C4-2B (cell line): Measurements from ENCODE around the gene ST3GAL5.

Experiments
- CTCF ChIP-seq: fragments of 450-650 bp; conservative IDR thresholded peaks from 2 replicates; pipeline ENCODE4 v1.5.1; 2017; ENCODE audit warnings: mild to moderate bottlenecking
- ZFX ChIP-seq: fragments of 450-650 bp; IDR thresholded peaks from 2 replicates; pipeline ENCODE4 v1.6.1; 2017

- no peak for TF ChIP-seq CTCF
- TF ChIP-seq ZFX, result no peak
Observed at GRCh38 chr2:85787282-85787980, 101.4 kb downstream of the ST3GAL5 start.
